ENCODE data around the gene ZNF485.

DNA sequence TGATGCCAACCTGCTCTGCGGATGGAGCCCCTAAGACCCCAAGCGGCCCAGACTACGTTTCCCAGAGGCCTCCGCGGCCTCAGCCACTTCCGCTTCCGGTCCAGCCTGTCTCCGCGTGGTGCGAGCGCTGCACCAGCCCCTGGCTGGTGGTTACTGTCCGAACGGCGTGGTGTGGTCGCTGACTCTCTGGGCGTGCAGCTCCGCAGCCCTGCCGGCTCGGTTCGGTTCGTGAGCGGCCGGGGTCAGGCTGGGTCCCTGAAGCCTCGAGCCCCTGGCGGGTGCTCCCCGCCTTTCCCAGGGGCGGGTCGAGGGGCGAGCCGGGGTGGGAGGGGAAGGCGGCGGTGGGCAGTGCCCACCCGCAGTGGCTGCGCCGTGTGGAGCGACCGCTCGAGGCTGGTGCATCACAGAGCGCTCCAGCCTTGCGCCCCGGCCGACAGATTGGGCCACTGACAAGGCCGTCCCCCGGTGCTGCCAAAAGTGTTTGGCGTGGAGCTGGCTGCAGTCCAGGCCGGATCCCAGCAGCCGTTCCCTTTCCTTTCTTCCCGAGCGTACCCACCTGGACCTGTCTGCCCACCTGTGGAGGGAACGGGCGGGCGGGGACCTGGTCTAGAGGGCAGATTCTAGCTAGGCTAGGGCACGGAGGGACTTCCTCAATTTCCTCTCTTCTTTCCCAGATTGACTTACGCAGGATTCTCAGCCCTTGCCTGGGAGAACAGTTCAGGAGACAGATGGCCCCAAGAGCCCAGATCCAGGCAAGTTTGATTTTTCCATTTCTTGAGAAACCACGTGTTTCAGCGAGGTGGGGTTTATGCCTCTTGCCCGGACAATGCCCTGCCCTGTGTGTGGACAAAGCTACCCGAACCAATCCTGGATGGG lies at the start of gene ZNF485:
- TF ChIP-seq, protein P1, sequence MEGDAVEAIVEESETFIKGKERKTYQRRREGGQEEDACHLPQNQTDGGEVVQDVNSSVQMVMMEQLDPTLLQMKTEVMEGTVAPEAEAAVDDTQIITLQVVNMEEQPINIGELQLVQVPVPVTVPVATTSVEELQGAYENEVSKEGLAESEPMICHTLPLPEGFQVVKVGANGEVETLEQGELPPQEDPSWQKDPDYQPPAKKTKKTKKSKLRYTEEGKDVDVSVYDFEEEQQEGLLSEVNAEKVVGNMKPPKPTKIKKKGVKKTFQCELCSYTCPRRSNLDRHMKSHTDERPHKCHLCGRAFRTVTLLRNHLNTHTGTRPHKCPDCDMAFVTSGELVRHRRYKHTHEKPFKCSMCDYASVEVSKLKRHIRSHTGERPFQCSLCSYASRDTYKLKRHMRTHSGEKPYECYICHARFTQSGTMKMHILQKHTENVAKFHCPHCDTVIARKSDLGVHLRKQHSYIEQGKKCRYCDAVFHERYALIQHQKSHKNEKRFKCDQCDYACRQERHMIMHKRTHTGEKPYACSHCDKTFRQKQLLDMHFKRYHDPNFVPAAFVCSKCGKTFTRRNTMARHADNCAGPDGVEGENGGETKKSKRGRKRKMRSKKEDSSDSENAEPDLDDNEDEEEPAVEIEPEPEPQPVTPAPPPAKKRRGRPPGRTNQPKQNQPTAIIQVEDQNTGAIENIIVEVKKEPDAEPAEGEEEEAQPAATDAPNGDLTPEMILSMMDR (IDR thresholded peaks at IDR 0.05) = no peak
- no peak for TF ChIP-seq EZH2 (IDR thresholded peaks at IDR 0.05; ENCODE audit: borderline replicate concordance, insufficient read depth, low read depth, low read length, poor library complexity, severe bottlenecking)

All from B cell (primary cell).